BE2C (cell line): ENCODE results near the gene HSD17B12.
A peak's percentile ranks its signal among the peaks of the same experiment; 100 is the strongest.

ENCODE experiments used
- DNase-seq: peaks from one replicate; pipeline ENCODE4 v3.0.0-alpha.2; 2020
- H3K27me3 ChIP-seq: fragments of 250-450 bp; sonication (Bioruptor Pico); 2 replicates; pipeline ENCODE4 v1.5.1; 2020; ENCODE audit warnings: mild to moderate bottlenecking
- H3K36me3 ChIP-seq: fragments of 250-450 bp; sonication (Bioruptor Pico); 2 replicates; pipeline ENCODE4 v1.5.1; 2020; ENCODE audit warnings: mild to moderate bottlenecking
- H3K4me1 ChIP-seq: fragments of 250-450 bp; sonication (Bioruptor Pico); 2 replicates; pipeline ENCODE4 v1.5.1; 2020
- H3K4me3 ChIP-seq: 2 replicates; pipeline ENCODE4 v1.5.1; 2011; ENCODE audit warnings: low read depth, low read length
- H3K9me3 ChIP-seq: fragments of 250-450 bp; sonication (Bioruptor Pico); 2 replicates; pipeline ENCODE4 v1.5.1; 2020
- CTCF ChIP-seq: IDR thresholded peaks from 2 replicates; pipeline ENCODE4 v1.5.1; 2012; ENCODE audit warnings: mild to moderate bottlenecking, low read depth, low read length

HSD17B12 gene

GRCh38 chr11:43734256-43734655 lies 53.7 kb downstream of the HSD17B12 start:
- no peak for TF ChIP-seq CTCF

GRCh38 chr11:43735115-43735514 lies 54.6 kb downstream of the HSD17B12 start:
- H3K4me1 ChIP-seq = peaks cover 3% of the 10 kb centered on the region
- no peaks in the 10 kb centered on the region for H3K9me3 ChIP-seq

More at GRCh38 chr11:43734256-43734655, 53.7 kb downstream of the HSD17B12 start:
- DNase-seq = no peak
- Histone ChIP-seq H3K36me3 (no peaks in the 10 kb centered on the region), H3K9me3 (no peaks in the 10 kb centered on the region), H3K27me3 (no peaks in the 10 kb centered on the region), H3K4me3 (no peak overlapping the region), H3K4me1 (peaks cover 3% of the 10 kb centered on the region)

GRCh38 chr11:43735961-43736360 lies 55.4 kb downstream of the HSD17B12 start:
- H3K4me3 ChIP-seq = no peak overlapping the region
- TF ChIP-seq CTCF = no peak
- no peaks in the 10 kb centered on the region for H3K27me3 ChIP-seq
- H3K4me1 ChIP-seq = peaks cover 5% of the 10 kb centered on the region
- DNase-seq = no peak
- no peaks in the 10 kb centered on the region for H3K9me3 ChIP-seq
- H3K36me3 ChIP-seq = no peaks in the 10 kb centered on the region

More at GRCh38 chr11:43735115-43735514, 54.6 kb downstream of the HSD17B12 start:
- H3K36me3 ChIP-seq = no peaks in the 10 kb centered on the region
- no peaks in the 10 kb centered on the region for H3K27me3 ChIP-seq
- H3K4me3 ChIP-seq = no peak overlapping the region
- no peak for DNase-seq
- no peak for TF ChIP-seq CTCF

- no peak for DNase-seq
- Histone ChIP-seq H3K4me1 (peaks cover 5% of the 10 kb centered on the region), H3K27me3 (no peaks in the 10 kb centered on the region), H3K4me3 (no peak overlapping the region), H3K36me3 (no peaks in the 10 kb centered on the region), H3K9me3 (no peaks in the 10 kb centered on the region)
- no peak for TF ChIP-seq CTCF
Observed at GRCh38 chr11:43736502-43737200, 56.1 kb downstream of the HSD17B12 start.

GRCh38 chr11:43737201-43737590 lies 56.7 kb downstream of the HSD17B12 start:
- DNase-seq = no peak
- H3K4me1 ChIP-seq = peaks cover 5% of the 10 kb centered on the region
- H3K4me3 ChIP-seq = no peak overlapping the region
- no peaks in the 10 kb centered on the region for H3K36me3 ChIP-seq
- no peaks in the 10 kb centered on the region for H3K27me3 ChIP-seq
- TF ChIP-seq CTCF = no peak
- H3K9me3 ChIP-seq = no peaks in the 10 kb centered on the region

GRCh38 chr11:43738600-43739409 lies 58.3 kb downstream of the HSD17B12 start:
- Histone ChIP-seq H3K9me3 (no peaks in the 10 kb centered on the region), H3K4me3 (no peak overlapping the region), H3K4me1 (peaks cover 5% of the 10 kb centered on the region), H3K36me3 (no peaks in the 10 kb centered on the region), H3K27me3 (no peaks in the 10 kb centered on the region)
- TF ChIP-seq CTCF = no peak
- DNase-seq = peak; percentile 15
